HL-60/S4 (cell line): Measurements from ENCODE around the gene ST3GAL4.

ENCODE experiments used
- in situ Hi-C: fragments of 300-500 bp; cut with MboI; formaldehyde crosslinking; loops from 2 replicates; pipeline ENCODE4 v1.14.3; 2022; ENCODE audit warnings: low sequenced_read_pairs

Gene ST3GAL4

GRCh38 chr11:126462422-126462821 lies 106.9 kb downstream of the ST3GAL4 start:
- in situ Hi-C loops = no loop called here
